ENCODE measurements around the gene TXNDC17. TPM values are rescaled to one million over a fixed set of nuclear protein-coding genes. Genes with fewer than 3 reads are reported as not detected.
"Not testable (repeated sequence)": the region's sequence is repeated elsewhere in the genome, so short reads cannot be mapped to it uniquely, and the experiment has no call there.

The TXNDC17 gene
- total RNA-seq, 4 donors from 2014 or later: 58.5 to 109 (median 74.2) TPM

GRCh38 chr17:6690641-6691040 is 49.8 kb downstream of the TXNDC17 start:
- Histone ChIP-seq H3K9me3 (no peaks in the 10 kb centered on the region), H3K27ac (replicated peaks in 1 of 4) (no peak overlapping the region), H3K27me3 (peaks cover 0 to 38% (median 0%) of the 10 kb centered on the region in 4 donors), H3K36me3 (no peaks in the 10 kb centered on the region), H3K4me1 (no peaks in the 10 kb centered on the region), H3K4me3 (no peak overlapping the region)
- intact Hi-C loops (cut with DNase I): no loop called here
- WGBS: 81% methylated on average over 11 of the region's 11 CpGs
- DNase-seq (ENCODE audit: extremely low spot score): no peak
- TF ChIP-seq EP300 (IDR thresholded peaks at IDR 0.05): no peak
- TF ChIP-seq CTCF (IDR thresholded peaks at IDR 0.05): no peak
- no peak for TF ChIP-seq POLR2A (IDR thresholded peaks at IDR 0.05; ENCODE audit: low read depth)
- TF ChIP-seq POLR2AphosphoS5 (IDR thresholded peaks at IDR 0.05): no peak

- no peaks in the 10 kb centered on the region for H3K36me3 ChIP-seq
- peaks cover 0 to 40% (median 0%) of the 10 kb centered on the region in 4 donors for H3K27me3 ChIP-seq
- H3K9me3 ChIP-seq: no peaks in the 10 kb centered on the region
- no peak for TF ChIP-seq EP300 (IDR thresholded peaks at IDR 0.05)
- no peak for TF ChIP-seq POLR2AphosphoS5 (IDR thresholded peaks at IDR 0.05)
- no peak for TF ChIP-seq POLR2A (IDR thresholded peaks at IDR 0.05; ENCODE audit: low read depth)
- no peak for TF ChIP-seq CTCF (IDR thresholded peaks at IDR 0.05)
- H3K4me1 ChIP-seq: no peaks in the 10 kb centered on the region
- intact Hi-C loops (cut with DNase I): no loop called here
- 84% methylated on average over 3 of the region's 3 CpGs for WGBS
- DNase-seq (ENCODE audit: extremely low spot score): no peak
- no peak overlapping the region for H3K27ac ChIP-seq (replicated peaks in 1 of 4)
- no peak overlapping the region for H3K4me3 ChIP-seq
Measured at GRCh38 chr17:6691546-6691945, 50.7 kb downstream of the TXNDC17 start.

GRCh38 chr17:6691958-6692357 is 51.1 kb downstream of the TXNDC17 start:
- H3K4me1 ChIP-seq; H3K9me3 ChIP-seq; H3K27ac ChIP-seq (replicated peaks in 1 of 4); intact Hi-C loops (cut with DNase I); H3K4me3 ChIP-seq; DNase-seq (ENCODE audit: extremely low spot score); H3K36me3 ChIP-seq: not testable (repeated sequence)
- peaks cover 0 to 39% (median 0%) of the 10 kb centered on the region in 4 donors for H3K27me3 ChIP-seq
- 72% methylated on average over 6 of the region's 6 CpGs for WGBS

Small RNA genes lying within 50 kb of the gene (small RNA-seq; reads per million reads assigned to genes)
- gene MIR4520-1 (0 to 0.17 (median 0) reads per million in 3 donors), gene RNA5SP435 (0 to 0.83 (median 0.56) reads per million in 3 donors)

Other genes starting within 250 kb of the TXNDC17 start
- not detected for gene AIPL1, start 205.9 kb upstream of the TXNDC17 start, total RNA-seq
- under 1 TPM in 1 of 4 donors, not detected in 3; 0.80 TPM for gene PIMREG, start 196.6 kb upstream of the TXNDC17 start, total RNA-seq
- gene PITPNM3, start 84.5 kb upstream of the TXNDC17 start, total RNA-seq: 10 to 100 TPM; 46.5 to 93.2 (median 68.9) TPM
- gene KIAA0753, start 349 bp upstream of the TXNDC17 start, total RNA-seq: 10 to 100 TPM; 36.9 to 73.9 (median 46.4) TPM
- gene MED31, start 10.5 kb downstream of the TXNDC17 start, total RNA-seq: 1 to 10 TPM; 4.5 to 8.7 (median 6.9) TPM
- 1 to 10 TPM in 1 of 4 donors, under 1 TPM in 3; 0.50 to 1.5 (median 0.84) TPM for gene C17orf100, start 10.7 kb downstream of the TXNDC17 start, total RNA-seq
- gene SLC13A5, start 72.3 kb downstream of the TXNDC17 start, total RNA-seq: under 1 TPM in 1 of 4 donors, not detected in 3; 0.34 TPM
- gene XAF1, start 115.0 kb downstream of the TXNDC17 start, total RNA-seq: 10 to 100 TPM; 11.1 to 35.3 (median 15.9) TPM
- under 1 TPM in 2 of 4 donors, not detected in 2; 0.33 to 0.83 TPM for gene FBXO39, start 135.2 kb downstream of the TXNDC17 start, total RNA-seq
- gene TEKT1, start 190.7 kb downstream of the TXNDC17 start, total RNA-seq: not detected